Osteocyte (in vitro differentiated cells): Measurements from ENCODE around the gene EIF2A. TPM values are rescaled to one million over a fixed set of nuclear protein-coding genes. Genes with fewer than 3 reads are reported as not detected.

ENCODE experiments used
- DNase-seq: peaks from one replicate; pipeline ENCODE4 v3.0.0; 2021; ENCODE audit warnings: mixed read lengths; ENCODE audit not compliant: unreplicated experiment; ENCODE audit errors: extremely low spot score
- H3K27ac Mint-ChIP-seq: one replicate; pipeline ENCODE4 v1.8.0; 2021; ENCODE audit warnings: mild to moderate bottlenecking, mixed read lengths; ENCODE audit not compliant: unreplicated experiment
- H3K27me3 Mint-ChIP-seq: one replicate; pipeline ENCODE4 v1.8.0; 2021; ENCODE audit warnings: mixed read lengths; ENCODE audit not compliant: unreplicated experiment
- H3K36me3 Mint-ChIP-seq: one replicate; pipeline ENCODE4 v1.8.0; 2021; ENCODE audit warnings: mixed read lengths; ENCODE audit not compliant: unreplicated experiment
- H3K4me1 Mint-ChIP-seq: one replicate; pipeline ENCODE4 v1.8.0; 2021; ENCODE audit warnings: mixed read lengths; ENCODE audit not compliant: unreplicated experiment
- H3K4me3 Mint-ChIP-seq: one replicate; pipeline ENCODE4 v1.8.0; 2021; ENCODE audit warnings: mild to moderate bottlenecking, moderate library complexity, mixed read lengths; ENCODE audit not compliant: unreplicated experiment
- H3K9me3 Mint-ChIP-seq: one replicate; pipeline ENCODE4 v1.8.0; 2021; ENCODE audit warnings: mixed read lengths; ENCODE audit not compliant: unreplicated experiment
- CTCF ChIP-seq: fragments of 200-600 bp; sonication (generic); IDR thresholded peaks from 2 replicates; pipeline ENCODE4 v1.5.0; 2021; ENCODE audit warnings: antibody characterized with exemption, mild to moderate bottlenecking, moderate library complexity
- total RNA-seq: library from RNA; stranded (reverse); gene quantifications from 2 replicates; pipeline ENCODE4 v1.2.1, GENCODE V29; 2021

The EIF2A gene
- total RNA-seq, 1 donor from 2014 or later: 66.5 TPM

DNA sequence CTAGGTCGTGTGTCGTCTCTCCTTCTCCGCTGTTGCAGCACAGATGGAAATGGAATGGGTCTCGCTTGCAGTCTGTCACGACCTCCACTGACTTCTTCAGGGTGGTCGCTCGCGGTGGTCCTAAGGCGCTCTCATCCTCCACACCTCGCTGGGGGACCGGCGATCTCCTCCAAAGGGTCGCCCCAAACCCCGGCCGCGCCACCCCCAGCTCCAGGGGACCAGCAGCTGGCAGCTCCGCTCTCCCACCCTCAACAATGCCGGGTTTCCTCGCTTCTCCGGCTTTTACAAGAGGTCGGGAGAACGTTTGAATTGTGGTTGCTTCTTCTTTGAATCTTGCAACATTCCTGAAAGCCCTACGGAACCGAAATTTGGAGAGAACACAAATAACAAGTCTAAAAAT lies 26.2 kb upstream of the EIF2A start:
- peaks cover 15% of the 10 kb centered on the region for H3K9me3 Mint-ChIP-seq
- no peaks in the 10 kb centered on the region for H3K4me1 Mint-ChIP-seq
- TF ChIP-seq CTCF: no peak
- no peak overlapping the region for H3K4me3 Mint-ChIP-seq
- no peaks in the 10 kb centered on the region for H3K36me3 Mint-ChIP-seq
- DNase-seq: no peak
- no peak overlapping the region for H3K27ac Mint-ChIP-seq
- H3K27me3 Mint-ChIP-seq: no peaks in the 10 kb centered on the region

DNA sequence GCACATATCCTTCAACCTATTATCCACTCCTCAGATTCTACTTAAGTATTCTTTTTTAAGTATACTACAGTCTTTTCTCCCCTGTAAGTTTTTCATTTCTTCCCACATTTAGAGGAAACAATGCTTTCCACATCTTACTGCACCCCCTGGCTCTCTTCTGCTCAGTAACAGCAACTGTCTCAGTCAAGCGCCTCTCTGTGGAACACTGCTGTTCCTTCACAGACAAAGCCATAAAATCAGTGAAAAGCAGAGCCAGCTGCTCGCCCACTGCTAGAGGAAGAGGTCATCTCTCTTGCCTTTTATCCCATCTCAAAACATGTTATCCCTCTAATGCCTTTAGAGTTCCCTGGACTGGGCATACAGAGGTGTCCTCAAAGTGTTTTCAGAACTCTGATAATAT lies 25.1 kb upstream of the EIF2A start:
- Mint-ChIP-seq H3K27me3 (no peaks in the 10 kb centered on the region), H3K36me3 (no peaks in the 10 kb centered on the region), H3K4me3 (no peak overlapping the region), H3K9me3 (peaks cover 10% of the 10 kb centered on the region), H3K27ac (no peak overlapping the region), H3K4me1 (no peaks in the 10 kb centered on the region)
- DNase-seq: no peak
- no peak for TF ChIP-seq CTCF

GRCh38 chr3:150523538-150523937 lies 23.0 kb upstream of the EIF2A start:
- Mint-ChIP-seq H3K4me3 (no peak overlapping the region), H3K27ac (no peak overlapping the region), H3K36me3 (no peaks in the 10 kb centered on the region), H3K4me1 (peaks cover 11% of the 10 kb centered on the region), H3K27me3 (no peaks in the 10 kb centered on the region), H3K9me3 (no peaks in the 10 kb centered on the region)
- no peak for DNase-seq
- no peak for TF ChIP-seq CTCF

GRCh38 chr3:150527464-150528255 lies 18.9 kb upstream of the EIF2A start:
- DNase-seq: no peak

More at GRCh38 chr3:150527464-150528255, 18.9 kb upstream of the EIF2A start:
- Mint-ChIP-seq H3K36me3 (no peaks in the 10 kb centered on the region), H3K27ac (peak overlapping the region; percentile 84), H3K9me3 (no peaks in the 10 kb centered on the region), H3K27me3 (no peaks in the 10 kb centered on the region), H3K4me1 (peaks cover 19% of the 10 kb centered on the region), H3K4me3 (no peak overlapping the region)
- no peak for TF ChIP-seq CTCF
